ENCODE results near the gene RAB7B.

The RAB7B gene

GRCh38 chr1:205945069-205945468 lies 58.1 kb downstream of the RAB7B start:
- DNase-seq, result no peak

- no peak for DNase-seq
Observed at GRCh38 chr1:205944525-205944924, 58.7 kb downstream of the RAB7B start.

- no peak for DNase-seq
Observed at GRCh38 chr1:205943245-205943644, 60.0 kb downstream of the RAB7B start, which contains the start of gene SLC26A9. Gene SLC26A9 (minus strand): TSS chr1:205943456. CDS start chr1:205935820, 7,636 bp downstream.

GRCh38 chr1:205942631-205943159 lies 60.5 kb downstream of the RAB7B start:
- DNase-seq, result no peak

DNA sequence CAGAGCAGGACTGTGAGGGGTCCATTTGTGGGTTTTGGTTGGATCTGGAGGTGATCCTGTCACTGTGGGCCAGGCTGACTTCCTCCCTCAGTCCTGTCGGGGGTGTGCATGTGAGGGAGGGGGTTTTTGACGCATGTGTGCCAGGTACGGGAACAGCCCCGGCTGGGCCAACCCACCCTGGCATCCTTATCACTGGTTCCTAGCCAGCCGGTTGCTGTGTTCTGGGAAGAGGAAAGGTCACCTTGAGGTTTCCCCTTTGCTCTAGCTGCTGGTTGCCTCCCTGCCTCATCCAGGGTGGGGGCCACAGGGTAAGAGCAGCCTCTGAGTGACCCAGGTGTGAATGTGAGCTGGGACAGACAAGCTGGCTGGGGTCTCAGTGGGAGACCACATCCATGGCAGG lies 62.5 kb downstream of the RAB7B start:
- DNase-seq, result no peak

DNA sequence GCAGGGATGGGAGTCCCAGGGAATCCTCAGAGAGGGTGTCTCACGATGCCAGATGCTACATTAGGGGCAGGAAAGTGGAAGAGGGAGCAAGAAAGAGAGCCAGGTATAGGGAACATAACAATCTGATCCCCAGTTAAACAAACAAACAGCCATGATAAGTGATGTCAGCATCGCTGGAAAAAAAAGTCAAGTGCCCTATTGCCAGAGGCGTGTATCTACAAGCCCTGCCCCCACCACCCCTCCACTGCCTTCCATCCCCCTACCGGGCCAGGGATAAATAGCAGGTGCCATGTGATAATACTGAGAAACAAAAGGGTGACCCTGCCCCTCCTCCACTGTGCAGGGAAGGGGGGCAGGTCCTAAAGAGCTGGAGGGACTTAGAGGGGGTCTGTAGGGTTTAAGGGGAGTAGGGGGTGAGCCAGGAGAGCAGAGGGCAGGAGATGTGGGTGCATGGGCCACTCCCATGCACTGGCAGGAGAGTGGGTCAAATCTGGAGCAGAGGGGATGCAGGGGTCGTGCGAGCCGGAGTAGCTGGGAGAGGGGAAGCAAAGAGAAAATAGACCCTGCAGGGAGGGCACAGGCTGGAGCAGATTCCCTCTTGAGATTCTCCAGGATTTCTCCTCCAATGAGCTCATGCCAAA lies 63.4 kb downstream of the RAB7B start:
- DNase-seq, result no peak

DNA sequence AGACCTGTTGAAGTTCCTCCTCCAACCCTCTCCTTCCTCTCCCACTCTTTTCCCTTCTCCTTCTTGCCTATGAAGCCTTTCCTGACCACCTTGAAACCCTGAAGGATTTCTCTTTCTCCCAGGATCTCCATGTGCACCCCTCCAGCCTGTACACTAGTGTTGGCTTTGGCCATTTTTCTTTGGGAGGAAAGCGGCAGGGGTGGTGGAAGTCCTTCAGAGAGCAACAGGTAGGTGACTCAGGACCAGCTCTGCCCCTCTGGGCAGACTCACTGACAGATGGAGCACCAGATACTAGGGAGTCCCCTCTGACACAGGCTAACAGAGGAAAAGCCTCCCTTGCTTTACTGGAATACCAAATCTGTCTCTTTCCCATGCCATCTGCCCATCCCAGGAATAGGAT lies 64.5 kb downstream of the RAB7B start:
- no peak for DNase-seq

DNA sequence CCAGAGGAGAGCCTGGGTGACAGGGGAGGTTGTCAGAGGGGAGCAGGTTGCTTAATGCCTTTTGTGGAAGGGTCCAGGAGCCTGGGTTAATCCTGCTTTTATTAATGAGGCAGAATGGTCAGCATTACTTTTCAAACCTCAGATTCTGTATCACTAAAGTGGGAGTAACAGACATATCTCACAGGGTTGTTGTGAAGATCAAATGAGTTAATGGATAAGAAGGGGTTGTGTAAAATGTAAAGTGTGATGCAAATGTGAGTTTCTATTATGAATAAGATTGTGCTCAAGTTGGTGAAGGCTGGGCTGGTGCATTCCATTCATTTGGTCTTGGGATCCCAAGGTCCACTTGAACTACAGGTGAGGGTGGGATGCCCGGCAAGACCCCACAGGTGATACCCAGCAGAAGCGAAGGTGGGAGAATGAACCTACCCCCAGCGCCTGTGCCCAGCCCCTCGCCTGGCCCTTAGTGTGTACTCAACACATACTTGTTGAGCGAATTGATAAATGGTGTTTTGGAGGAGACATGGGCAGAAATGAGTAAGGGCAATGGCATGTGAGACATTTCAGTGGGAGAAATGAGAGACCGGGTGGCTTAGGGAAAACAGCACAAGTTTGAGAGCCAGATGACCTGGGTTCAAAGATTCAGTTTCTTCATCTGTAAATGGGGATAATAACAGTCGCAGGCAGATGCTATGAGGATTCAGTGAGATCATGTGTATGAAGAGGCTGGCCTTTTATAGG lies 66.2 kb downstream of the RAB7B start:
- DNase-seq, result no peak

DNA sequence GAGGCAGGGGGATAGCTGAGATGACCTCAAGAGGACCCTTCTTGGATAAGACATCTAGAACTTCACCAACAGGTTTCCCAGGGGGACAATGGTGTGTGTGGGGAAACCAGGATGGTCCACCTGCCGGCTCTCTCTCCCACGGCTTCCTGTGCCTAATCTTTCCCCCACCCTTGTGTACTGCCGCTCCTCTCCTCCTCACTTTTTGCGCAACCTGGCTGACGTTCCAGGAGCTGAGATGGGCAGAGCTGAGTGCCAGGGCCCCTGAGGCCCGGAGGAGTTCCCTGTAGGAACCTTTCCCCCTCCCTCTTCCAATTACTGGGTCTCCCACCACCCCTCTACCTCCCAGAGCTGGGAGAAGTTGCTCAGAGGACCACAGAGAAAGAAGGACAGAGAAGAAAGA lies 66.9 kb downstream of the RAB7B start:
- no peak for DNase-seq

DNA sequence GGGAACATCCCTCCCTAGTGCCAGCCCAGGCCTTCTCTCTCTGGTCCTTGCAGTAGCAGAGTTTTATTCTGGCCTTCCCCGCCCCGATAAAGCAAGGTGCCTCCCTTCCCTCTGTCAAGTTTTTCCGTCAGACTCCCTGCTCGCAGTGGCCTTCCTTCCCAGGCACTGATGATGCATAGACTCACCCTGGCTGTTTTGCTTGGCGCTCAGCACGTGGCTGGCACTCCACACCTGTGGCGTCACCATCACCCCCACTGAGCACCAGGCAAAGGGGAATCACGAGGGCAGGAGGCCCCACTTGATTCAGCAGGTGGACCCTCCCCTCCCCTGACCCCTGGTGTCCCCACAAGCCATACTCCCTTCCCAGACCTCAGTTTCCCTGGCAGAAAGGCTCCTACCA lies 67.3 kb downstream of the RAB7B start:
- DNase-seq, result no peak

DNA sequence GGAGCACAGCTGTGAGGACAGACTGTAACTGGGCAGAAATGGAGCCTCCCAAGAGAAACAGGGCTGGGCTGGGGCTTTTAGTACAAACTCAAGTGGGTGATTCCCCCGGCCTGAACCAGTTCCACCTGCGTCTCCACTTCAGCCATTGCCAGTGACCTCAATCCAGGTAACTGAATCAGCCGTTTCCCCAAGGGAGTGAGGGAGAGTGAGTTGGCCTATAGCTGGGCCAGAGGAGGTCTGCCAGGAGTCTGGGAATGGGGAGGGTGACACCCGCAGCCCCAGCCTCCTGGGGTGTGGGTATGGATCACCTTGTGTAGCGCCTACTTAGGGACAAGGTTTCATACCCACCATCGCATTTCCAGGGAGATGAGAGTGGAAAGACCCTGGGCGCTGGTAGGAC lies 68.4 kb downstream of the RAB7B start:
- no peak for DNase-seq

DNA sequence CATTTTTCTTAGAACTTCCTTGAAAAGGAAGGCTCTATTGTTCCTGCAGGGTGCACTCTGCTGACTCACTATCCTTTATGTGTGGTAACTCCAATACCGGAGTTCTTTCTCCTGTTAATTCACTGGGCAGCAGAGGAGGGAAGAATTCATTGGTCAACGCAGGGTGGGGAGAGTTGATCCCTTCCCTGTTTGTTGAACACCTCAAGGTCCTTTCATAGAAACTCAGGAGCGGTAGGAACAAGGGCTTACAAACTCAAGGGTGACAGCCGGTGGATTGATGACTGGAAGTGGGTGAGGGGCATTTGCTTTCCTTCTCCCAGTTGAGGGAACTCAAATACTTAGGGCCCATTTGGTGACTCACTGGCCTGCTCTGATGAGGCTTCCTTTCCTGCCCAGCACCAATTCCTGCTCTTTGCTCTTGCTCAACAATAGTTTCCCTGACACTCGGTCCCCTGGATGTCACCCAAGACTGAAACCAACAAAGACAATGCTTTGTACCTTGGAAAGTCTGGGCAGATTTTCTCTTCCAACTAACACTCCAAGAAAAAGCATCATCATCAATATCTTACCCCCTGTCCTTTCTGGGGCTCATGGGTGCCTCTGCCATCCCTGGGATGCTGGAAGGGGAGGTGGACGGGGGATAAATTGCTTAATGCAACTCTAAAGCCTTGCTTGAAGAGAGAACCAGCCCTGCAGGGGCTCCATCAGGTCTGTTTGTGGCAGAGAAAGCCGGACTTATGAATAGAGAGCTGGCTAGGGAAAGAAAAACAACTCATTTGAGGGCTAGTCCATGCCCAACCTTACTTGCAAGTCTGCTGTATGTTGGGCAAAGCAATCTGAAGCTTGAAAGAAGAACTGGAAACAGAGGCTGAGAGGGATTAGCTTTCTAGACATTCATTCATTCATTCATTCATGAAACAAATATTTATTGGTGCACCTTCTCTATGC lies 69.2 kb downstream of the RAB7B start:
- DNase-seq, result no peak

DNA sequence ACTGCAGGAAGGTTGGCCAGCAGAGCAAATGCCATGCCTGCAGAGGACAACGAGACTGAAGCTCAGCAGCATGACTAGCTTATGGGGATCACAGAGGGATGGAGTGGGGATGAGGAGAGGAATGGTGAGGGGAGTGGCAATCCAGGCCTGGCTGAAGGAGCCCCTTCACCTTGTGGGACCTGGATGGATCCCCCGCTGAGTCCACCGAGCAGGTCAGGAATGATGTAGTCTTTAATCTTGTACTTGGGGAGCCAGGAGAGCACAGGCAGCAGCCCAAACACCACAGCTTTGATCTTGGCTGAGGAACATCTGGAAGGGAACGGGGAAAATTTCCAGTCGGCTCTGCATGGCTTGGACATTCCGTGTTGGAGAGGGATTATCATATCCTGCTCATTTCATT lies 70.4 kb downstream of the RAB7B start:
- no peak for DNase-seq

DNA sequence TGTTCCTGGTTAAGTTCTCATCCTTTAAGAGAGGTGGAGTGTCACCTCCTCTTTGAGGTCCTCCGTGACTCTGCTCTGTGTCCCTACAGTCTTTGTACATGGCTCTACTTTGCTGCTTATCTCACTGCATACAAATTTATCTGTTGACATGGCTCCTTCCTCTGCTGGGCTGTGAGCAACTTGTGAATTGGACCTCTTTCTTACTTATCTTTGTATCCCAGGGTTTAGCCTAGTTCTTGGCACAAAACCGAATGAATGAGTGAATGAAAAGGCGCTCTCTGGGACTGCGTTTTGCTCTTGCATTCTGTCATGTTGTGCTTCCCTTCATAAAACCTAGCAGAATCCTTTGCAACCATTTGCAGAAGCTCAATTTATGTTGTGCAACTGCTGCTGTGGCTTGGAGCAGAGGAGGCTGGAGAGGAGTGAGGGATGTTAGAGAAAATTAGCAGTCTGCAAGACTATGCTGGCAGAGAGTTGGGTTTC lies 72.4 kb downstream of the RAB7B start:
- DNase-seq, result no peak

DNA sequence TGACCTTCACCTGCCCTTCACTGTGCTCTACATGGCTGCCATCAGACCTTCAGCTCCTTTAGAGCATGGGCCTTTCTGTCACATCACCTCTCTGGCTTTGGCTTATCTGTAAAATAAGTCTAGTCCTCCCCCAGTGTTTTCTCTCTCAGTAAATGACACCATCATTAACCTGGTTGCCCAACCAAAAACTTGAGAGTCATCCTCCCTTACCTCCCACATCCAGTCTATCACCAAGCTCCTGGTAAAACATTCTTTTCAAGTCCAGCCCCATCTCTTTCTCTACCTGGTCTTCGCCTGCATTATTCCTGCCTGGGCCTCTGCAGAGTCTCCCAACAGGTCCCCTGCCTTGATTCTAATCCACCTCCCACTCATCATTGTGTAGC lies 73.0 kb downstream of the RAB7B start:
- DNase-seq, result no peak

DNA sequence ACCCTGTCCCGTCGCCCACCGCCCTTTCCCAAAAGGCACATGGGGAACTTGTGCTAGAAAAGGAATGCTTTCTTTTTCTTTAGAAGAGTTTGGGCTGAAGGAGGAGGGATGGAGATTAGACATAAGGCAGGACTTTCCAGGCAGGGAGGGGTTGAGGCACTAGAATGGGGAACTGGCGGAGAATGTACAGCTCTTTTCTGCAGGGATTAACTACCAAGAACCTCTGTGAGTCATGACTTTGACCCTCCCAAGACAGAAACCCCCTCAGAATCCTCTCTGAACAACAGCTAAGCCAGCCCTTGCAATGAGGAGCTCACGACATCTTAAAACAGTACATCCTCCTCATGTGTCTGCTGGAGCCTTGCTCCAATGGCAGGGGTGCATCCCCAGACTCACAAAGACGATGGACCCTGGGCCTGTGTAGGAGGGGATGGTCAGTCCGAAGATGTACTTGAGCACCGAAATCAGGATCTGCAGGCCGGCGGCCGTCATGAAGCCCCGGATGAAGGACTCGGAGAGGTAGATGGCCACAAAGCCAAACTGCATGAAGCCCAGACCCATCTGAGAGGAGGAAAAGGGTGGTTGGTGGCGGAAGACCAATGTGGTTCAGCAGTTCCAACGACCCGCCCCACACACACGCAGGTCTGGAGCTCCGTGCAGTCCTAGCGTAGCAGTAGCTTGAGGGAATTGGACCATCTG lies 73.5 kb downstream of the RAB7B start:
- no peak for DNase-seq

- no peak for DNase-seq
Observed at GRCh38 chr1:205928317-205928716, 74.9 kb downstream of the RAB7B start.

DNA sequence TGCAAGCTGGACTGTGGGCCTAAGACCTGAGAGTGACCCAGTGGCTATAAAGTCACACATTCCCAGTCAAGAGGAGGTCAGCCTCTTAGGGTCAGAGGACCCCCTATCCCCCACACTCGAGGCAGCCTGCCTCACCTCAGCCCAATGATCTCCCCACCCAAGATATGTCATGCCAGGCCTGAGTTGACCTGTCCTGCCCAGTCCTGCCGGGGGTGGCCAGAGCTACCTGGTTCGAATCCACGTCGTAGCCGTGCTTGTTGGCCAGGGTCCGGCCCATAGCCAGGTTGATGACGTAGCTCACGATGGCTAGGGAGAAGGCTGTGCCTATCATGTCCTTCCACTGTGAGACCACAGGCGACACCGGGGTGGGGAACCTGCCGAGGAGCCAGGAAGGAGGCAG lies 75.5 kb downstream of the RAB7B start:
- DNase-seq, result no peak

DNA sequence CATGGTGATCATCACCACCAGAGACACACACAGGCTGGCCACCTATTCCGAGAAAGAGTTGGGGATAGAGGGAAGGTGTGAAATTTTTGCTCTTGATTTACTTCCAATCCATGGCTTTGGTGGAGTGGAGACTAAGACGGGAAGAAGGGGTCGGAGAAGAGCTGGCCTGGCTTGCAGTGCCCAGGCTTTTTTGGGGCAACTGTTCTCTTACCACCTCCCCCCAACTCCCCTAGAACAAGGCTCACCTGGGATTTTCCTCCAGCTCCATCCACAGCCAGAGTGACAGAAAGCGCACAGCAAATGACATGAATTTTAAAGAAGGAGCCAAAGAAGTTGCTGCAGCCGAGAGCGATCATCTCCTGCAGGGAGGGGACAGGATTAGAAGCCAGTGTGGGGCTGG lies 75.9 kb downstream of the RAB7B start:
- no peak for DNase-seq

All from T1000 (cell line).